H1 (cell line): ENCODE data around the gene PLXNA3. TPM values are rescaled to one million over a fixed set of nuclear protein-coding genes. Genes with fewer than 3 reads are reported as not detected.

ENCODE experiments used
- CTCF ChIA-PET: fragments of 300-600 bp; sonication (Branson Sonifier 250); formaldehyde crosslinking; loops from one replicate; lab custom pipeline; 2021; ENCODE audit not compliant: partially characterized antibody; lab: Charles Lee
- POLR2A ChIA-PET: fragments of 300-600 bp; sonication (Branson Sonifier 250); formaldehyde crosslinking; loops from one replicate; lab custom pipeline; 2021; ENCODE audit warnings: inconsistent platforms; ENCODE audit not compliant: partially characterized antibody; lab: Charles Lee
- DNase-seq, 2 experiments: peaks; one replicate each; pipeline versions ENCODE4 v3.0.0 to v3.0.0-alpha.2; 2010 to 2022; ENCODE audit warnings: low spot score in 2 of 2, low read depth in 1 of 2, mixed read lengths in 1 of 2
- FAIRE-seq: peaks from 2 replicates; lab custom pipeline; 2011; peaks lifted over from hg19 to GRCh38; lab: Jason Lieb, UNC
- H2AFZ ChIP-seq: 2 replicates; pipeline ENCODE4 v1.8.1; 2012; ENCODE audit warnings: low read length, inconsistent platforms
- H2AK5ac ChIP-seq: 2 replicates; pipeline ENCODE4 v1.6.1; 2013; ENCODE audit warnings: low read depth, low read length
- H2BK120ac ChIP-seq: replicated peaks from 2 replicates; pipeline ENCODE3; 2013; ENCODE audit warnings: low read depth, low read length, inconsistent platforms
- H2BK12ac ChIP-seq: 2 replicates; pipeline ENCODE4 v1.6.1; 2013; ENCODE audit warnings: low read depth, low read length
- H2BK15ac ChIP-seq: 2 replicates; pipeline ENCODE4 v1.6.1; 2013; ENCODE audit warnings: low read length
- H2BK20ac ChIP-seq: 2 replicates; pipeline ENCODE4 v1.6.1; 2013; ENCODE audit warnings: low read length
- H2BK5ac ChIP-seq: 2 replicates; pipeline ENCODE4 v1.6.1; 2013; ENCODE audit warnings: low read depth, low read length
- H3K14ac ChIP-seq: 2 replicates; pipeline ENCODE4 v1.6.1; 2013; ENCODE audit warnings: inconsistent platforms; ENCODE audit not compliant: insufficient read length
- H3K18ac ChIP-seq: 2 replicates; pipeline ENCODE4 v1.6.1; 2013; ENCODE audit warnings: low read length; ENCODE audit errors: extremely low read depth
- H3K23ac ChIP-seq: 2 replicates; pipeline ENCODE4 v1.6.1; 2013; ENCODE audit warnings: inconsistent platforms; ENCODE audit not compliant: insufficient read length
- H3K23me2 ChIP-seq: 2 replicates; pipeline ENCODE4 v1.6.1; 2013; ENCODE audit warnings: low read depth, low read length
- H3K27ac ChIP-seq: 2 replicates; pipeline ENCODE4 v1.6.1; 2011; ENCODE audit warnings: low read depth, low read length, inconsistent platforms
- H3K27me3 ChIP-seq, 4 experiments: replicated peaks in 1 of 4; 1 replicate in 1 of 4; 2 replicates in 3 of 4; pipeline versions ENCODE4 v1.6.1 to v1.8.1; 2011 to 2013; ENCODE audit warnings: low read length in 3 of 4, mild to moderate bottlenecking in 3 of 4, inconsistent platforms in 2 of 4, mixed read lengths in 2 of 4, moderate library complexity in 1 of 4; ENCODE audit not compliant: control insufficient read depth in 3 of 4, insufficient read depth in 3 of 4; ENCODE audit errors: extremely low read depth in 1 of 4
- H3K36me3 ChIP-seq, 4 experiments: 2 replicates each; pipeline versions ENCODE4 v1.6.1 to v1.8.1; 2011 to 2013; ENCODE audit warnings: mild to moderate bottlenecking in 4 of 4, low read length in 3 of 4, moderate library complexity in 2 of 4, control low read depth in 1 of 4, inconsistent platforms in 1 of 4; ENCODE audit not compliant: insufficient read depth in 4 of 4, control insufficient read depth in 2 of 4
- H3K4ac ChIP-seq: replicated peaks from 2 replicates; pipeline ENCODE3; 2013; ENCODE audit warnings: low read length, low read depth, mixed read lengths, inconsistent platforms; ENCODE audit not compliant: insufficient read length
- H3K4me1 ChIP-seq, 4 experiments: replicated peaks in 1 of 4; 1 replicate in 1 of 4; 2 replicates in 3 of 4; pipeline versions ENCODE4 v1.6.1 to v1.8.1; 2011 to 2013; ENCODE audit warnings: low read length in 3 of 4, inconsistent platforms in 2 of 4, mixed read lengths in 1 of 4; ENCODE audit not compliant: insufficient read depth in 4 of 4, control insufficient read depth in 3 of 4
- H3K4me2 ChIP-seq, 2 experiments: 2 replicates each; pipeline versions ENCODE4 v1.6.1 to v1.8.1; 2011 to 2013; ENCODE audit warnings: low read depth in 2 of 2, low read length in 2 of 2, control low read depth in 1 of 2, inconsistent platforms in 1 of 2, mild to moderate bottlenecking in 1 of 2; ENCODE audit not compliant: insufficient read depth in 1 of 2
- H3K4me3 ChIP-seq, 4 experiments: fragments of 200-600, 300-600 bp in 1 of 4; sonication (generic), shearing (Covaris generic), sonication (Bioruptor Twin) in 1 of 4; 2 replicates each; pipeline versions ENCODE4 v1.5.1 to v1.8.1; 2011 to 2016; ENCODE audit warnings: low read length in 4 of 4, low read depth in 3 of 4, control low read depth in 2 of 4, inconsistent platforms in 2 of 4, mild to moderate bottlenecking in 2 of 4, mixed read lengths in 1 of 4, moderate library complexity in 1 of 4; ENCODE audit not compliant: insufficient read depth in 2 of 4; ENCODE audit errors: extremely low read depth in 1 of 4
- H3K56ac ChIP-seq: replicated peaks from 2 replicates; pipeline ENCODE3; 2013; ENCODE audit warnings: low read depth, mild to moderate bottlenecking, mixed read lengths, low read length, inconsistent platforms; ENCODE audit not compliant: insufficient read length
- H3K79me1 ChIP-seq: 2 replicates; pipeline ENCODE4 v1.6.1; 2013; ENCODE audit warnings: low read depth, low read length, control low read depth
- H3K79me2 ChIP-seq, 2 experiments: 2 replicates each; pipeline versions ENCODE4 v1.6.1 to v1.8.1; 2012 to 2013; ENCODE audit warnings: low read length in 2 of 2, mild to moderate bottlenecking in 2 of 2, inconsistent platforms in 1 of 2; ENCODE audit not compliant: insufficient read depth in 2 of 2, control insufficient read depth in 1 of 2
- H3K9ac ChIP-seq, 4 experiments: replicated peaks in 1 of 4; 1 replicate in 1 of 4; 2 replicates in 3 of 4; pipeline versions ENCODE4 v1.6.1 to v1.8.1; 2011 to 2013; ENCODE audit warnings: low read depth in 3 of 4, low read length in 3 of 4, control low read depth in 2 of 4, mild to moderate bottlenecking in 2 of 4, moderate library complexity in 2 of 4, inconsistent platforms in 1 of 4; ENCODE audit errors: extremely low read depth in 1 of 4
- H3K9me3 ChIP-seq, 2 experiments: 2 replicates each; pipeline versions ENCODE4 v1.6.1 to v1.8.1; 2012 to 2013; ENCODE audit warnings: mild to moderate bottlenecking in 2 of 2, moderate library complexity in 2 of 2, control low read depth in 1 of 2, inconsistent platforms in 1 of 2, low read depth in 1 of 2, low read length in 1 of 2, mixed read lengths in 1 of 2; ENCODE audit not compliant: insufficient read depth in 2 of 2
- H4K20me1 ChIP-seq, 2 experiments: replicated peaks in 1 of 2; 2 replicates each; pipeline versions ENCODE3 to v1.8.1; 2011 to 2013; ENCODE audit warnings: inconsistent platforms in 2 of 2, low read length in 2 of 2, mild to moderate bottlenecking in 1 of 2; ENCODE audit not compliant: insufficient read depth in 2 of 2, control insufficient read depth in 1 of 2
- H4K5ac ChIP-seq: 2 replicates; pipeline ENCODE4 v1.6.1; 2013; ENCODE audit warnings: low read length, low read depth, mixed read lengths, inconsistent platforms; ENCODE audit not compliant: insufficient read length
- H4K8ac ChIP-seq: 2 replicates; pipeline ENCODE4 v1.8.0; 2013; ENCODE audit warnings: mild to moderate bottlenecking, moderate library complexity, low read length, inconsistent platforms; ENCODE audit not compliant: insufficient read depth; ENCODE audit errors: extremely low read depth
- H4K91ac ChIP-seq: replicated peaks from 2 replicates; pipeline ENCODE3; 2013; ENCODE audit warnings: low read length, mixed read lengths, inconsistent platforms; ENCODE audit not compliant: insufficient read length
- EZH2 ChIP-seq: fragments of 200-600 bp; sonication (generic); IDR thresholded peaks from 2 replicates; pipeline ENCODE4 v1.7.1; 2012; ENCODE audit warnings: low read depth, mild to moderate bottlenecking, moderate library complexity, low read length, inconsistent platforms; ENCODE audit not compliant: severe bottlenecking
- GTF2F1 ChIP-seq: IDR thresholded peaks from 2 replicates; pipeline ENCODE4 v1.6.1; 2012; ENCODE audit warnings: low read depth, low read length, improper control_type of control experiment, borderline replicate concordance
- MAFK ChIP-seq: IDR thresholded peaks from 2 replicates; pipeline ENCODE4 v1.6.1; 2012; ENCODE audit warnings: low read depth, mild to moderate bottlenecking, improper control_type of control experiment, low read length
- NRF1 ChIP-seq: IDR thresholded peaks from 2 replicates; pipeline ENCODE4 v1.6.1; 2011; ENCODE audit warnings: mild to moderate bottlenecking, low read depth, low read length, improper control_type of control experiment
- POLR2AphosphoS5 ChIP-seq: IDR thresholded peaks from 2 replicates; pipeline ENCODE4 v1.6.1; 2011; ENCODE audit warnings: low read depth, low read length
- RAD21 ChIP-seq, 2 experiments: IDR thresholded peaks in 1 of 2; conservative IDR thresholded peaks in 1 of 2; 2 replicates each; pipeline ENCODE4 v1.6.1; 2011; ENCODE audit warnings: low read depth in 2 of 2, low read length in 2 of 2, improper control_type of control experiment in 1 of 2, inconsistent platforms in 1 of 2, mild to moderate bottlenecking in 1 of 2, moderate library complexity in 1 of 2
- SP2 ChIP-seq: IDR thresholded peaks from 2 replicates; pipeline ENCODE4 v1.6.1; 2012; ENCODE audit warnings: mild to moderate bottlenecking, low read length, inconsistent platforms
- TAF7 ChIP-seq: optimal IDR thresholded peaks from 2 replicates; pipeline ENCODE3; 2011; ENCODE audit warnings: low read depth, mild to moderate bottlenecking, inconsistent platforms, low read length, moderate library complexity, borderline replicate concordance
- TBP ChIP-seq: IDR thresholded peaks from 2 replicates; pipeline ENCODE4 v1.6.1; 2011; ENCODE audit warnings: low read depth, low read length, improper control_type of control experiment
- TEAD4 ChIP-seq: IDR thresholded peaks from 2 replicates; pipeline ENCODE4 v1.6.1; 2012; ENCODE audit warnings: low read depth, low read length, inconsistent platforms, mixed read lengths
- WGBS, 2 experiments: shearing (Covaris generic) in 1 of 2; methylation state at CpG; one replicate each; pipeline versions ENCODE4 v1.1.6 to v1.1.7; 2013 to 2015; ENCODE audit warnings: low lambda C conversion rate in 2 of 2, mixed read lengths in 2 of 2, inconsistent platforms in 1 of 2, low coverage in 1 of 2, missing lambda C conversion rate in 1 of 2; ENCODE audit not compliant: insufficient replicate concordance in 2 of 2, insufficient coverage in 1 of 2, insufficient read length in 1 of 2; ENCODE audit errors: extremely low coverage in 1 of 2, missing lambda C conversion rate in 1 of 2; 5-methylcytosine and 5-hydroxymethylcytosine counted together
- polyA plus RNA-seq, 7 experiments: library from polyadenylated mRNA; depleted of rRNA in 3 of 7; stranded (reverse) in 5 of 7; unstranded in 2 of 7; fragments of >200 nt in 5 of 7; fragments of 200-250 nt in 2 of 7; gene quantifications; 1 replicate in 5 of 7; 2 replicates in 1 of 7; 4 replicates in 1 of 7; pipeline versions ENCODE4 v1.2.1 to v1.2.3, GENCODE V29; 2011 to 2013; ENCODE audit warnings: missing spikeins in 2 of 7, mixed read lengths in 2 of 7
- total RNA-seq: library from RNA; stranded (reverse); fragmentation: NEBNext Ultra II Directional; extraction: Animal tissue kit (Norgen Biotek cat#: 25700); gene quantifications from 2 replicates; pipeline ENCODE4 v1.2.1, GENCODE V29; 2021
- TF ChIP-seq, protein P1 (sequence below): IDR thresholded peaks from 2 replicates; pipeline ENCODE4 v1.6.1; 2012; ENCODE audit warnings: inconsistent platforms
- TF ChIP-seq, protein P2 (sequence below): IDR thresholded peaks from 2 replicates; pipeline ENCODE4 v1.6.1; 2012; ENCODE audit warnings: low read length, inconsistent platforms

Gene PLXNA3
- total and polyA plus RNA-seq, 2 of the 8 experiments (the other 6 are each of a cell fraction or from before 2014, with no cell fraction given) = 10.7 to 18.2 TPM

DNA sequence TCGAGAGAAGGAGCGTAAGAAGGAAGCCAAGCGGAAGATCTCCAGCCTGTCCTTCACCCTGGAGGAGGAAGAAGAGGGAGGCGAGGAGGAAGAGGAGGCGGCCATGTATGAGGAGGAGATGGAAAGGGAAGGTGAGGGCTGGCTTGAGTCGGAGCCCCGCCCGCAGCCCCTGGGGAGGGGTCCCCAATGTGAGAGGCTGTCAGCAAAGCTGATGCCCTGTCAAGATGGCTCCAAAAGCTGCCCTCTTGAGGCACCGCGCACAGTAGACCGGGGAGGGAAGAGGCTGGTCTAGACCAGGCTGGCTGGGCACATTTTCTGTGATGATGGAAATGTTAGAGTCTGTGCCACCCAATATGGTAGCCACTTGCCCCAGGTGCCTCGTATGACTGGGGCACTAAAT, 11.7 kb upstream of the PLXNA3 start:
- H2AFZ ChIP-seq = no peak overlapping the region
- H3K27me3 ChIP-seq = no peaks in the 10 kb centered on the region
- DNase-seq (no peak), FAIRE-seq (no peak)
- no peak overlapping the region for H4K5ac ChIP-seq
- H3K23ac ChIP-seq = no peak overlapping the region
- peaks cover 0 to 2% of the 10 kb centered on the region in 2 experiments for H4K20me1 ChIP-seq
- no peak overlapping the region for H2BK5ac ChIP-seq
- H3K23me2 ChIP-seq = peaks cover 3% of the 10 kb centered on the region; the same call in 1 of the 2 replicates
- WGBS, 2 experiments = 94% methylated on average over 5 of the region's 12 CpGs; no CpG with 5 or more reads in 1 of the 2 experiments
- no peak overlapping the region for H3K18ac ChIP-seq
- ChIA-PET POLR2A (interaction anchor here (1.5 to 1.7 kb wide), 3 partner anchors 16 to 77 kb away, joined by 3 to 4 read pairs (median 4); no protein-coding TSS in a partner anchor), CTCF (interaction anchor here (0.6 to 1.4 kb wide), 3 partner anchors 20 to 265 kb away, joined by 3 read pairs; no protein-coding TSS in a partner anchor)
- no peak overlapping the region for H3K27ac ChIP-seq
- no peak overlapping the region for H3K56ac ChIP-seq
- H2BK15ac ChIP-seq = no peak overlapping the region
- no peaks in the 10 kb centered on the region; the same call in 1 of the 2 replicates for H3K79me1 ChIP-seq
- no peak overlapping the region for H4K91ac ChIP-seq
- no peaks in the 10 kb centered on the region; a peak in 1 of 4 replicates for H3K79me2 ChIP-seq
- H2BK120ac ChIP-seq = no peak overlapping the region
- H3K4me2 ChIP-seq = no peak overlapping the region
- H2AK5ac ChIP-seq = no peak overlapping the region
- H3K4me1 ChIP-seq = peaks cover 0 to 4% (median 0%) of the 10 kb centered on the region in 4 experiments; a peak in 1 of 7 replicates
- no peak overlapping the region for H3K14ac ChIP-seq
- no peak overlapping the region for H3K9ac ChIP-seq
- no peak overlapping the region for H3K4me3 ChIP-seq
- H2BK12ac ChIP-seq = no peak overlapping the region
- H3K4ac ChIP-seq = no peak overlapping the region
- H3K9me3 ChIP-seq = no peaks in the 10 kb centered on the region
- H4K8ac ChIP-seq = no peak overlapping the region
- peaks cover 0 to 22% (median 10%) of the 10 kb centered on the region in 4 experiments; a peak in 5 of 8 replicates for H3K36me3 ChIP-seq
- no peak overlapping the region for H2BK20ac ChIP-seq
- TF ChIP-seq RAD21 (IDR thresholded peaks at IDR 0.05 in 1 of 2, conservative IDR thresholded peaks at IDR 0.05 in 1 of 2; ENCODE audit: low read depth in 2 of 2, low read length in 2 of 2) (no peak), TBP (no peak), POLR2AphosphoS5 (no peak), TAF7 (no peak), GTF2F1 (no peak), MAFK (no peak), TEAD4 (no peak), NRF1 (no peak), SP2 (no peak), EZH2 (no peak)
- TF ChIP-seq, protein P1, sequence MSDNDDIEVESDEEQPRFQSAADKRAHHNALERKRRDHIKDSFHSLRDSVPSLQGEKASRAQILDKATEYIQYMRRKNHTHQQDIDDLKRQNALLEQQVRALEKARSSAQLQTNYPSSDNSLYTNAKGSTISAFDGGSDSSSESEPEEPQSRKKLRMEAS = no peak
- TF ChIP-seq, protein P2, sequence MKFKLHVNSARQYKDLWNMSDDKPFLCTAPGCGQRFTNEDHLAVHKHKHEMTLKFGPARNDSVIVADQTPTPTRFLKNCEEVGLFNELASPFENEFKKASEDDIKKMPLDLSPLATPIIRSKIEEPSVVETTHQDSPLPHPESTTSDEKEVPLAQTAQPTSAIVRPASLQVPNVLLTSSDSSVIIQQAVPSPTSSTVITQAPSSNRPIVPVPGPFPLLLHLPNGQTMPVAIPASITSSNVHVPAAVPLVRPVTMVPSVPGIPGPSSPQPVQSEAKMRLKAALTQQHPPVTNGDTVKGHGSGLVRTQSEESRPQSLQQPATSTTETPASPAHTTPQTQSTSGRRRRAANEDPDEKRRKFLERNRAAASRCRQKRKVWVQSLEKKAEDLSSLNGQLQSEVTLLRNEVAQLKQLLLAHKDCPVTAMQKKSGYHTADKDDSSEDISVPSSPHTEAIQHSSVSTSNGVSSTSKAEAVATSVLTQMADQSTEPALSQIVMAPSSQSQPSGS = no peak
